Inferior parietal cortex (tissue), 1 donor: ENCODE data around the gene PRR33.

ENCODE experiments used
- DNase-seq: peaks from one replicate; pipeline ENCODE4 v3.0.0-alpha.2; 2016; ENCODE audit errors: extremely low spot score

Gene PRR33

DNA sequence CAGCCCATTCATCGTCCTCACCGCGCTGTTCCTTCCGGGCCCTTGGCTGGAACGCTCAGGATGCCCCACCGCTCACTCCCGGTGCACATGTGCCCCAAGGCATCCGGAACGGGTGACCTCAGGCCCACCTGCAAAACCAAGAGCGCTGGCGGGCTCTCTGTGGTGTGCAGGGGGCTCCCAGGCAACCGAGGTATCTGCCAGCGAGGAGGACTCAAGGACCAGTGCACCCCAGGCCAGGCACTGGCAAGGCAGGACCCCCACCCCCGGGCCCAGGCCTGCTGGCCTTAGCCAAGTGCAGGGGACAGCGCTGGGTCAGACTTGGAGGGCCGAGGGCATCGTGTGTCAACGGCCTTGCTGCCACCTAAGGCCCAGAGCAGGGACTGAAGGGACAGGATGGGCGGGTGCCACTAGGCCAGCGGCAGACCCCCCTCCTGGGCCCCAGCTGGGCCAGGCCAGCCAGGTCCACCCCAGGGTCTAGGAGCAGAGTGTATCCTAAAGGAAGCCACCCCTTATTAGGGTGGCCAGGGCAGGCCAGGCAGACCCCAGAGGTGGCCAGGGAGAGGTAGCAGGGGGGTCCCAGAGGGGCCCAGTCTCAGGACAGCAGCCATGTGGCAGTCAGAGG, 36.3 kb upstream of the PRR33 start:
- no peak for DNase-seq

DNA sequence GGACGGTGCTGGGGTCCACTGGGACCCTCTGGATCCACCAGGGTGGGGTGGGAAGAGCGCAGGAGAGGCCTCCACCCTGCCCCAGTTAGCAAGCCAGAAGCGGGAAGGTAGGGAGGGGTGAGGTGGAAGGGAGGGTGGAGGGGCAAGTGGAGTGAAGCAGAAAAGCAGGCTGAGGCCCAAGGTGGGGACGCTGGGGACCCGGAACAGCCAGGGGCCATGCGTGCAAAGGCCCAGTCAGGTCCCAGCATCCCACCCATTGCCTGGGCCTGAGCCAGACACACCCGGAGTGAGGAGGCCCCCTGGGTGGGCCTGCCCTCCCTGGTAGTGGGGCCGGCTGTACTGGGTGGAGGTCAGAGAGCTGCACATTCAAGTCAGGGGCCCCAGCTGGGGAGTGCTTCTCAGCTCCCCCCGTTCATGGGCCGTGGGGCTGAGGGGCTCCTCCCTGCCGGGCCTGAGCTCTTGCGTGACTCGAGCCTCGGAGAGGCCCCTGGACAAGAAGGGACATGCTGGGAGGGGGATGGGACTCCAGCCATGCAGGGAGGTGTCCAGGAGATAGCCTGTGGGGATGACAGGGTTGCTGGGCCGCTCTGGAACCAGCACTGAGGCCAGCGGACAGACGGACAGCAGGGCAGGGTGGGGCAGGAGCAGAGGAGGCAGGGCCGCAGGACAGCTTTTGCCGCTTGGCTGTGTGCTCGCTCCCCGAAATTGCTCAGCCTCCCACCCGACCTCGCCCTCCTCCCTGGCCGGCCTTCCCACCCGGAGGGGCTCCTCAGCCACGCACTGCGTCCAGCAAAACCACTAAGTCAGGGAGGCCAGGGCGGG, 35.5 kb upstream of the PRR33 start:
- DNase-seq: no peak

DNA sequence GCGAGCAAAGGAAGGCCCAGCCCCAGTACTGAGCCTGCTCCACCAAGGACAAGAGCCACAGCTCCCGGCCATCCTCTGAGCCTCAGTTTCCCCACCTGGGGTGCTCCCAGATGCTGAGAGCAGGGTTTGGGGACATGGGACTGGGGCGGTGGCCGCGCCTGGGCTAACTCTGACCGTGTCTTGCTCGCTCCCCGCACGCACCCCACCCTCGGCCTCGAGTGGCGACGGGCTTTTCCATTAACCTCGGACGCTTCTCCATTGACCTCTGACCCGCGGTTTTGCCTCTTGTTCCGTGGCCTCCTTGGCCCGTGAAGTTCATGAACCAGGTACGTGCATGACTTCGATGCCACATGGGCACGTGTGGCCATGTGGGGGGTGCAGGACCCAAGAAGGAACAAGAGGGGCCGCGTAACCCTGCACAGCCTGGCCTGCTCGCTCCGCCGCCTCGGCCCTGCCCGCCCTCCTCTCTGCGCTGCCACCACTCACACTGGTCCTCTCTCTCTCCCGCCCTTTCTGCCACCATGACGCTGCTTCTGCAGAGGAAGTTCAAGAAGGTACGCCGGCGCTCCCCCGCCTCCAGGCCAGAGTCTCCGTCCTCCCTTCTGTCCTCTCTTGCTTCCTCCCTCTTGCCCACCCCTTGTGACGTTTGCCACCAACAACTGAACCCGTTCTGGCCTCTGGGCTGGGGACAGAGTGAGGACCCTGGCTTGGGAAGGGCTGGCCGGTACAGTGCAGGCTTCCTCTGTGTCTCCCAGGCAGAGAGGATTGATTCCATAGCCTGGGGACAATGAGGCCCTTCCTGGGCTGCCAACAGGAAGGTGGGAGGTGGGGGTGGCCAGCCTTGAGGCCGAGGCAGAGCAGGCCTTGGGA, 34.7 kb upstream of the PRR33 start:
- DNase-seq: no peak

DNA sequence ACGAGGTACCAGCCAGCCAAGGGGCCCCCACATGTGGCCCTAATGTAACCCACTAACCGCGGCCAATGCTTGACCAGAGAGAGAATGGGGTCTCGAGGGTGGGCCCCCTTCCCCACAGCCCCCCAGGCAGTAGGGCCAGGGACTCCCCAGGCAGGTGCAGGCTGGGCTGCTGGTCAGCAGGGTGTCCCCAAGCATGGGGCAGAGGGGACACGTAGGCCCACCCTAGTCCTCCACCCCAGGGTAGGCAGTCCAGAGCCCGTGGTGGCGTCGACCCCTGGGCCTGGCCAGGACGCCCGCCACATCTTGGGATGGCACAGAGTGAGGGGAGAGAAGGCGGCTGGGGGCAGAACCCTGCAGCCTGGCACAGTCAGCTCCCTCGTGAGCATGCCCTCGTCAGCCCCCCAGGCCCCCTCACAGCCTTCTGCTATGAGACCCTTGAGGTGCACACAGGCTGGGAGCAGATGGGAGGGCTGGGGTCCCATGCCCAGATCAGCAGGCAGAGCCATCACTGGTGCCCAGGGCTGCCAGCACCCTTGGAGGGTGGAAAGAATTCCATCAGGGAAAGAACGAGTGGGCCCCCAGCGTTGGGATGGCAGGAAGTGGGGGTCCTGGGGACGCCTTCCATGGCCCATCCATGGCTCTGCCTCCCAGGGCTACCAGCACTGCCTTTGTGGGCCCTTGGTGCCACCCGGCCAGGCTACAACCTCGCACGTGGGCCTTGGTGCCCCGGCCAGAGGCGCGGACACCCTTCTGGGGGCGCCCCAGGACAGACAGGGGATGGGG, 33.9 kb upstream of the PRR33 start:
- DNase-seq: no peak

DNA sequence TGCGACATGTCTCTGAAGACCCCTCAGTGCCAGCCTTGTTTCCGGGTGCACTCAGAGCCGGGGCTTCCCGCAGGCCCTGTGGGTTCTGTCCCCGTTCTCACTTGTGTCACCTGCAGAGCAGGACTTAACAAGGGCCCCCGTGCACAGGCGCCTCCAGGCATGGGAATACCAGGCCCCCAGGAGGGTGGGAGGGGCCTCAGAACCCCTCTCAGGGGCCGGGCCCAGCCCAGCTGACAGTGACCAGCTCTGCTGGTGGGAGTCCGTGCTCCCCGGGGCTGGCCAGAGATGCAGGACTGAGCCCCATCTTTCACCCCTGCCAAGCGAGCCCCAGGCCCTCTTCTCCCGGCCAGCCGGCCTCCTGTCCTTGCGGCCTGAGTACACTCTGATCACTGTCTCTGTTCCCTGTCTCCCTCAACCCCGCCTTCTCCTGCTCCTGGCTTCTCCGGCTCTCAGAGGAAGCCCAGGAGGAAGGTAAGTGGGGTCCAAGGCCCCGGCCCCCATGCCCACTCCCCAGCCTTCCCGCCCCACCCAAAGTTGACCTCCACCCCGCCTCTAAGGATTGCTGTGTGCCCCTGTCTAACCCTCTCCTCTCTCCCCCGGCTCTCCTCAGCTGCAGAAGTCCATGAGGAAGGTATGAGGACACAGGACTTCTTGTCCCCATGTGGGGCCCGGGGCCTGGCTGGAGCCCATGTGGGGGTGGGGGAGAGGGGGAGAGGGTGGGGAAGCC, 33.1 kb upstream of the PRR33 start:
- DNase-seq: no peak

DNA sequence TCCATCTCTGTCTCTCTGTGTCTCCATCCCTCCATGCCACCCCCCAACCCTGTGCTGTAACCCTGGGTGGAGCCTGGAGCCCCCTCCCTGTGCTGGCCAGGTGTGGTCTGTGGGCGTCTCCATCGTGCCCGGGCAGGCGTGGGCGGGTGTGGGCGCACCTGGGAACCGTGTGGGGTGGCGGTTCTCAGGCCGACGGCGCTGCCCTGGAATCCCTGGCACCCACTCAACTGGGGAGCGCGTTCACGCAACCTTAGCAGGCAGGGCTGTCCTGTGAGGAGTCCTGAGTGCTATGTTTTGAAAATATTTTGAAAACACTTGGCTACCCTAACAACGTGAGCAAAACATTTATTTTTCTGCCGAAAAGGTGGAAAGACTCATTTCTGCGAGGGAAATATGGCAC, 32.5 kb upstream of the PRR33 start:
- no peak for DNase-seq

GRCh38 chr11:1923201-1923956, 31.7 kb upstream of the PRR33 start:
- DNase-seq: no peak

GRCh38 chr11:1922481-1923081, 30.9 kb upstream of the PRR33 start:
- no peak for DNase-seq

- DNase-seq: no peak
These were observed 30.0 kb upstream of the PRR33 start for GRCh38 chr11:1921574-1922141.

DNA sequence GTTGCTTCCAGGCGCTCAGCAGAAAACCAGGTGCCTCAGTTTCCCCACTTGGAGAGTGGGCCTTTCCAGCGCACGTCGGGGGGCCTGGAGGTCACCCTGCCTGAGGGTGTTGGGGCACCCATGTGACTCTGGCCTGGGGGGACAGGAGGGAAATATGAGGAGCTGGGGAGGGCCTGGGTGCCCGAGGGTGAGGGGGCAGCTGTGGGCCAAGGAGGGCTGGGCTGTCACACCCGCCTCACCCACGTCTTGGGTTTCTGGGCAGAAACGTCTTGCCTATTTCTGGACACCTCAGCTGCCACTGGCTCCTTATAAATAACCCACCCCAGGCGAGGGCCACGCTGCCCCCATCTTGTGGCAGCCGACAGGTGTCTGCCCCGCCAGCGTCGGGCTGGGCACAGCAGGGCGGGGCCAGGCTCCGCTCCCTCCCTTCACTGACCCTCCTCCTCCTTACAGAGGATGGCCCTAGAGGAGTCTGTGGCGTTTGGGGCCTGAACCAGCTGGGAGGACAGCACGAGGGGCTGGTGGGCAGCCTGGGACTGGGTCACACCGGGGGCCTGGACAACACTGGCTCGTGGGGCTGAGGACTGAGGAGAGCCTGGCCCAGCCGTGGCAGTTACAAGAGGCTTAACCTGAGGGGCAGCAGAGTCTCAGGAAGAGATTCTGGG, 29.3 kb upstream of the PRR33 start:
- DNase-seq: no peak

DNA sequence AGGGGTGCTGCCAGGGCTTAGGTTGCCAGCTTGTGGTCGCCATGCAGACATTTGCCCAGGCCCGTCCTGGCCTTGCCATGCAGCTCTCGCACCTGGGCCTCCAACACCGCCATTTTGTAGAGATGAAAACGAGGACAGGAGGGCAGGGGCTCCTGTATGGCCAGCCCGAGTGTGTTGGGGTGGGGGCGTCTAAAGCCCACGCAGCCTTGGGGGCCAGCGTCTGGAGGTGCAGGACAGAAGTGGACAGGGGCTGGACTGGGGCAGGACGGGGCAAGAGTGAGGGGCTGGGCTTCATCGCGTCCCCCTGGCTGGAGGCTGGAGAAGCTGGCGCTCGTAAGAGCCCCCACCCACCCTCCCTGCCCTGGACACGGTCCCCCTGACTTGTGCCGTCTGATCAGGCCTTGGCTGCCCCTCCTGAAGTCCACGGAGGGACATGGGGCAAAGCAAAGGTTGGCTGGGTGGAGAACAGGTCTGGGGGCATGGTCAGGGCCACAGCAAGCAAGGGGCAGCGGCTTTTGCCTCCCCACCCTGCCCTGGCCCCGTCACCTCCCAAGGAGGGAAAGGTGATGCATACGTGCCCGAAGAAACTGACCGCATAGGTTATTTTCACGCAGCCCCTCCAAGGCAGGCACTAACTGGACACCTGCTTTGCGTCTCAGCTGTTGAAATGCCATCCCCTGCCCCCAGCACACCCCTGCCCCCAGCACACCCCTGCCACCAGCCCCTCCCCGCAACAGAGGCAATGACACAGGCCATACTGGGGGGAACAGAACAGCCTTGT, 28.6 kb upstream of the PRR33 start:
- no peak for DNase-seq

DNA sequence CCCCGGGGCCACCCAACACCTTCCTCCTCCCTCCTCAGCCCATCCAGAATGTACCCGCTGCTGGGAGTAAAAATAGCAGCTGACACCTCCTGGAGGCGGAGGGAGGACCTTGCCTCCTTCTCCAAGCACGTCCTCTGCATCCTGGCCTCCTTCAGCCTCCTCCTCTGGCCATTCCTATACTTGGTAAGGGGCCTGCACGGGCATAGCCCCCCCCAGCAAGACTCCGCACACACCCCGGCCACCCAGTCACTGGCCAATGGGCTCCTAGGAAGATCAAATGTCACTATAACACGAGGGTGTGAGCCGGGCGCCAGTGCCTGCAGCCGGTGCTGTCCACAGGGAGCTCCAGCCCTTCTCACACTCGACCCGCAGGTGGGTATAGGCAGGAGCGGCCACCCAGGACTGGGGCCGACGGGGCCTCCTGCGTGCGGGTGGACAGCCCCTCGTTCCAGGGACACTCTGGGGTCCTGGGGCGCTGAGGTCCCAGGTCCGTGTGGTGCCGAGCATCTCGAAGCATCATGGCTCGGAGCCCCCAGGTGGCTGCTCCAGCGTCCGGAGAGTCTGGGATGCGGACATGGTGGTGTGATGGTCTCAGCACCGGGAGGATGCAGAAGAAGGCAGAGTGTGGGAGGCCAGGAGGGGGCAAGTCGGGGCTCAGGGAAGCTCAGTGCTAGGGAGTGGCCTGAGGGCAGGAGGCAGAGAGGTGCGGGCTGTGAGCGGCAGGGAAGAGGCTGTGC, 27.9 kb upstream of the PRR33 start, which contains the start of gene TNNT3:
TNNT3 (plus strand) TSS at position 313 of the 737 bp plus-strand sequence. CDS start 3,172 bp downstream, outside the sequence.
- no peak for DNase-seq

- no peak for DNase-seq
These were observed 27.0 kb upstream of the PRR33 start for GRCh38 chr11:1918436-1919315.

DNA sequence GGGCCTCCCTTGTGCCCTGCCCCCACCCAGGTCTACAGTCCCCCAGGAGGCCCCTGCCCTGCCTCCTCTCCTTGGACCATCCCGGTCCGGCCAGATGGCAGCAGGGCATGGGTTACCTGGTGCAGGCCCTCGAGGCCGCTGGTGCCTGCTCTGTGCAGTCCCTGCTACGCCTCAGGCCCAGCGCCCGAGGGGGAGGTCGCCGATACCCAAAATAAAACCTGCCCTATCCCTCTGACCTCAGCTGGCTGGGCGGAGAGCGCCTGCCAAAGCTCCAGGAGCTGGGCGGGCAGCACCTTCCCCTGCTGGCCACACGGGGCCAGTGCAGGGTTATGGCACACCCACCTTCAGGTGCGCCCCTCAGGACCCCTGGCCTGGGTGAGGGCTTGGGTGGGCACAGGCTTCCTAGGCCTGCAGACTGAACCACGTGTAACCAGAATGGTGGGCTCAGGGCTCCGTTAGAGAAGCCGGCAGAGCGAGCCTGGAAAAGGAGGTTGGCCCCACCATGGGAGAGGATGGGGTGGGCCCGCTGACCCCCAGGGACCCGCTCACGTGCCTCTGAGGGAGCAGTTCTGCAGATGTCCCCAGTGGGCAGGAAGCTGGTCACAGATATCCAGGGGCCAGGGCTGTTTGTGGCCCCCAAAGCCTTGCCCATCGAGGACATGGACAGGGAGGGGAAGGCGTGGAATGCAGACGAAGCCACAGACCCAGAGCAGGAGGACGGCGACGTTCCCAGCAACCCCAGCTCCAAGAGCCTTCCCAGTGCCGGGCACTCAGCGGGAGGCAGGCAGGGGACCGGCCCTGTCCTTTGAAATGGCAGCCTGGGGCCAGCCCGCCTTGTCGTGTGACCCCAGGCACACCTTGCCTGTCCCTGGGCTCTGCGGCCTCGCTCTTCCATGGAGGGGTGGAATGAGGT, 26.1 kb upstream of the PRR33 start:
- no peak for DNase-seq

DNA sequence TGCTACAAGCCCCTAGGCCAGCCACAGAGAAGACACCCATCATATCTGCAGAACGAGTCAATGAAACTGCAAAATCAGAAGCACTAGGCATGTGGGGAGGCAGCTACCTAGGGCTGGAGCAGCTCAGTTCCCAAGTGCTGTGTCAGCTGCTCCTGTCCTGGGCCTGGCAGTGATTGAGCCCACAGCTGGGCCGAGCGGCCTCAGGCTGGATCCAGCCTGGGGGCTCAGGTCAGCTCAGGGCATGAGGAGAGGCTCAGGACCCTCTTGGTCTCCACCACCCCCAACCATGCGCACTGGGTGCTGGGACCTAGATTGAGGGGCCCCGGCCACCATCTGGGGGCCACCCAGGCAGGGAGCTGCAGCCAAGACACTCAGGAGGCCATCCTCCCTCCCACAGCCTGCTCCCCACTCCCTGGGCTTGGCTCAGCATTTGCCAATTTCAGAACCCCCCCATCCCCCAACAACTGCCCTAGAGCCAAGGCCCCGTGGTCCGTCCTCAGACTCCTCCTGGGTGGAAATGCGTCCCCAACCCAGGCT, 25.4 kb upstream of the PRR33 start:
- DNase-seq: no peak
